Activated B cell treated with CpG ODN at 0.5 μM for 24 hours (primary cell): ENCODE results near the gene RCE1. TPM values are rescaled to one million over a fixed set of nuclear protein-coding genes. Genes with fewer than 3 reads are reported as not detected.

Experiments used
- ATAC-seq: fragments of 200-7000 bp; cut with Tn5 transposase; one replicate; pipeline ENCODE4 v1.10.0; 2021; ENCODE audit warnings: low read depth, mild to moderate bottlenecking, moderate library complexity
- CTCF ChIA-PET: fragments of 350-600 bp; sonication (Branson Sonifier 250); formaldehyde crosslinking; loops from one replicate; lab custom pipeline; 2021; ENCODE audit warnings: antibody characterized with exemption; lab: Charles Lee
- POLR2A ChIA-PET: fragments of 350-600 bp; sonication (Branson Sonifier 250); formaldehyde crosslinking; loops from one replicate; lab custom pipeline; 2021; ENCODE audit warnings: antibody characterized with exemption; lab: Charles Lee
- DNase-seq: peaks from one replicate; pipeline ENCODE4 v3.0.0; 2022
- H3K27ac Mint-ChIP-seq: one replicate; pipeline ENCODE4 v1.8.0; 2020; ENCODE audit warnings: mixed read lengths
- H3K27me3 Mint-ChIP-seq: one replicate; pipeline ENCODE4 v1.8.0; 2021; ENCODE audit warnings: mixed read lengths
- H3K36me3 Mint-ChIP-seq: one replicate; pipeline ENCODE4 v1.8.0; 2021; ENCODE audit warnings: low read depth, mixed read lengths
- H3K4me1 Mint-ChIP-seq: one replicate; pipeline ENCODE4 v1.8.0; 2021; ENCODE audit warnings: mixed read lengths
- H3K4me3 Mint-ChIP-seq: one replicate; pipeline ENCODE4 v1.8.0; 2020; ENCODE audit warnings: mild to moderate bottlenecking, mixed read lengths
- H3K9me3 Mint-ChIP-seq: one replicate; pipeline ENCODE4 v1.8.0; 2020; ENCODE audit warnings: mixed read lengths
- CTCF ChIP-seq: fragments of 200-600 bp; IDR thresholded peaks from one replicate; pipeline ENCODE4 v1.8.0; 2022; ENCODE audit warnings: antibody characterized with exemption, mild to moderate bottlenecking
- intact Hi-C: fragments of 100-400 bp; cut with micrococcal nuclease; formaldehyde crosslinking; loops from one replicate; pipeline ENCODE4 v1.15.1; 2024
- total RNA-seq: library from RNA; stranded (reverse); gene quantifications from 2 replicates; pipeline ENCODE4 v1.2.3, GENCODE V29; 2022

The RCE1 gene
- total RNA-seq, 1 donor from 2014 or later: 21.4 TPM

GRCh38 chr11:66857927-66858185, 14.6 kb downstream of the RCE1 start:
- no peaks in the 10 kb centered on the region for H3K36me3 Mint-ChIP-seq
- H3K4me1 Mint-ChIP-seq: peaks cover 7% of the 10 kb centered on the region
- CTCF ChIA-PET: no interaction called here
- TF ChIP-seq CTCF: no peak
- intact Hi-C loops: no loop called here
- H3K27me3 Mint-ChIP-seq: no peaks in the 10 kb centered on the region
- peak overlapping the region; percentile 64 for H3K4me3 Mint-ChIP-seq
- H3K27ac Mint-ChIP-seq: no peak overlapping the region
- ATAC-seq (no peak), DNase-seq (no peak)
- H3K9me3 Mint-ChIP-seq: no peaks in the 10 kb centered on the region
- POLR2A ChIA-PET: no interaction called here

- TF ChIP-seq CTCF: no peak
- CTCF ChIA-PET: no interaction called here
- Mint-ChIP-seq H3K27me3 (no peaks in the 10 kb centered on the region), H3K36me3 (no peaks in the 10 kb centered on the region), H3K27ac (no peak overlapping the region), H3K4me1 (peaks cover 7% of the 10 kb centered on the region), H3K9me3 (no peaks in the 10 kb centered on the region), H3K4me3 (peak overlapping the region; percentile 64)
- ATAC-seq (no peak), DNase-seq (no peak)
- intact Hi-C loops: no loop called here
- POLR2A ChIA-PET: no interaction called here
These were observed 15.1 kb downstream of the RCE1 start for GRCh38 chr11:66858186-66858938.

- no peaks in the 10 kb centered on the region for H3K36me3 Mint-ChIP-seq
- ATAC-seq (no peak), DNase-seq (no peak)
- intact Hi-C loops: no loop called here
- H3K4me3 Mint-ChIP-seq: peak overlapping the region; percentile 52
- POLR2A ChIA-PET: no interaction called here
- H3K9me3 Mint-ChIP-seq: no peaks in the 10 kb centered on the region
- CTCF ChIA-PET: no interaction called here
- H3K27ac Mint-ChIP-seq: no peak overlapping the region
- peaks cover 7% of the 10 kb centered on the region for H3K4me1 Mint-ChIP-seq
- H3K27me3 Mint-ChIP-seq: no peaks in the 10 kb centered on the region
- TF ChIP-seq CTCF: no peak
These were observed 15.9 kb downstream of the RCE1 start for GRCh38 chr11:66858939-66859685.

- no peak overlapping the region for H3K4me3 Mint-ChIP-seq
- ChIA-PET CTCF (no interaction called here), POLR2A (no interaction called here)
- no peak overlapping the region for H3K27ac Mint-ChIP-seq
- ATAC-seq (no peak), DNase-seq (no peak)
- no peaks in the 10 kb centered on the region for H3K27me3 Mint-ChIP-seq
- no peak for TF ChIP-seq CTCF
- peaks cover 11% of the 10 kb centered on the region for H3K4me1 Mint-ChIP-seq
- no peaks in the 10 kb centered on the region for H3K36me3 Mint-ChIP-seq
- H3K9me3 Mint-ChIP-seq: no peaks in the 10 kb centered on the region
- intact Hi-C loops: no loop called here
These were observed 16.6 kb downstream of the RCE1 start for GRCh38 chr11:66859686-66860448.

- CTCF ChIA-PET: no interaction called here
- no peak overlapping the region for H3K4me3 Mint-ChIP-seq
- intact Hi-C loops: no loop called here
These were observed 17.2 kb downstream of the RCE1 start for GRCh38 chr11:66860449-66860831.

More at GRCh38 chr11:66860449-66860831, 17.2 kb downstream of the RCE1 start:
- ATAC-seq (no peak), DNase-seq (no peak)
- H3K27ac Mint-ChIP-seq: no peak overlapping the region
- no peaks in the 10 kb centered on the region for H3K9me3 Mint-ChIP-seq
- peaks cover 8% of the 10 kb centered on the region for H3K4me1 Mint-ChIP-seq
- POLR2A ChIA-PET: no interaction called here
- H3K36me3 Mint-ChIP-seq: no peaks in the 10 kb centered on the region
- H3K27me3 Mint-ChIP-seq: no peaks in the 10 kb centered on the region
- TF ChIP-seq CTCF: no peak
